ENCODE results near the gene UCHL3. TPM values are rescaled to one million over a fixed set of nuclear protein-coding genes. Genes with fewer than 3 reads are reported as not detected.

Gene UCHL3
- total RNA-seq, 1 experiment from 2014 or later = 50.8 TPM

- no peak overlapping the region for H2BK120ac ChIP-seq (ENCODE audit: low read depth, low read length, poor library complexity, severe bottlenecking)
- H3K4me3 Mint-ChIP-seq = no peak overlapping the region
Observed at GRCh38 chr13:75556961-75557360, 7.4 kb downstream of the UCHL3 start.

More at GRCh38 chr13:75556961-75557360, 7.4 kb downstream of the UCHL3 start:
- Histone ChIP-seq H4K91ac (ENCODE audit: insufficient read length, low read depth, low read length) (no peak overlapping the region), H3T11ph (ENCODE audit: low read length) (no peak overlapping the region), H2BK20ac (ENCODE audit: low read depth, low read length, poor library complexity, severe bottlenecking) (no peak overlapping the region), H4K8ac (replicated peaks; ENCODE audit: insufficient read length, low read depth, low read length) (no peak overlapping the region), H3K79me1 (ENCODE audit: insufficient read depth, low read depth, low read length, poor library complexity, severe bottlenecking) (no peaks in the 10 kb centered on the region), H2BK12ac (ENCODE audit: insufficient read length, low read depth, low read length) (no peak overlapping the region), H3K9me3 (ENCODE audit: control insufficient read depth, low read depth, low read length) (no peaks in the 10 kb centered on the region), H3K18ac (ENCODE audit: insufficient read length, low read depth, low read length) (no peak overlapping the region), H3K9ac (ENCODE audit: extremely low read depth, insufficient read length, low read length) (no peak overlapping the region), H3K14ac (ENCODE audit: insufficient read depth, low read length) (no peak overlapping the region), H2BK5ac (ENCODE audit: insufficient read length, low read length) (no peak overlapping the region), H3K79me2 (ENCODE audit: insufficient read depth, low read length) (0 out of 2 replicates have a peak, but pooled peaks cover 2% of the 10 kb centered on the region), H3K27ac (ENCODE audit: insufficient read length, low read depth, low read length) (no peak overlapping the region), H4K5ac (ENCODE audit: insufficient read length, low read depth, low read length) (no peak overlapping the region), H3K4ac (ENCODE audit: low read depth, low read length) (no peak overlapping the region), H4K20me1 (ENCODE audit: control insufficient read depth, insufficient read depth, insufficient read length) (no peaks in the 10 kb centered on the region), H2AK5ac (ENCODE audit: insufficient read length, low read length) (no peak overlapping the region), H3K23ac (ENCODE audit: insufficient read length, low read depth, low read length) (no peak overlapping the region), H2AFZ (ENCODE audit: low read length) (no peak overlapping the region), H3K27me3 (ENCODE audit: insufficient read depth, low read length) (no peaks in the 10 kb centered on the region), H2BK15ac (ENCODE audit: low read depth, low read length) (no peak overlapping the region), H3K4me1 (ENCODE audit: insufficient read depth, low read length) (no peaks in the 10 kb centered on the region), H3K56ac (ENCODE audit: insufficient read length, low read depth, low read length) (no peak overlapping the region), H3K4me2 (ENCODE audit: insufficient read depth, insufficient read length, low read length) (no peak overlapping the region), H3K23me2 (ENCODE audit: insufficient read length, low read depth, low read length, poor library complexity, severe bottlenecking) (no peaks in the 10 kb centered on the region)
- peaks cover 4 to 17% (median 10%) of the 10 kb centered on the region in 3 experiments; a peak in 6 of 7 replicates for H3K36me3 Mint-ChIP-seq (ENCODE audit: insufficient read depth in 1 of 3, low read depth in 3 of 3)
- no peaks in the 10 kb centered on the region for H3K27me3 Mint-ChIP-seq (ENCODE audit: low read depth)
- H3K27ac Mint-ChIP-seq = no peak overlapping the region
- no CpG with 5 or more reads among the region's 2 CpGs for WGBS (ENCODE audit: extremely low coverage, insufficient read length, low lambda C conversion rate)
- DNase-seq = no peak
- H3K9me3 Mint-ChIP-seq = no peaks in the 10 kb centered on the region
- H3K4me1 Mint-ChIP-seq = no peaks in the 10 kb centered on the region
- TF ChIP-seq CTCF (conservative IDR thresholded peaks at IDR 0.05) = no peak

Measured in H9 (cell line).